ENCODE measurements around the gene USP32.
"Not testable (repeated sequence)": the region's sequence is repeated elsewhere in the genome, so short reads cannot be mapped to it uniquely, and the experiment has no call there.

DNA sequence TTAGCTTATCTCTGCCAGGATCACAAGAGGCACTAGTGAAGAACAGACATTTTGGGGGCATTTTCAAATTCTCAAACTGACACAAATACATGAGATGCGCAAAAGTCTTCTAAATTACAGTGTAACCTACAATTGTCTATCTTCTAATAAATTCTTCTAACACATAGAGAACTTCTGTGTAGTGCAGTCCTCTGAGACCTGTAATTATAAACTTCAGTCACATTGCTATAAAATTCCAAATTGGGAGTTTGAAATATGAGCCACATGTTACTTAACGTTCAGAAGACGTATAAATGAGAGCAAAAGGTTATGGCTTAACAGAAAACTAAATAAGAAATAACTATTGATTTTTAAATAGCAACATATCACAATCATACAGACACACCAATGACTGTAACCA is 12.5 kb downstream of the USP32 start:
- TF ChIP-seq, protein P1, sequence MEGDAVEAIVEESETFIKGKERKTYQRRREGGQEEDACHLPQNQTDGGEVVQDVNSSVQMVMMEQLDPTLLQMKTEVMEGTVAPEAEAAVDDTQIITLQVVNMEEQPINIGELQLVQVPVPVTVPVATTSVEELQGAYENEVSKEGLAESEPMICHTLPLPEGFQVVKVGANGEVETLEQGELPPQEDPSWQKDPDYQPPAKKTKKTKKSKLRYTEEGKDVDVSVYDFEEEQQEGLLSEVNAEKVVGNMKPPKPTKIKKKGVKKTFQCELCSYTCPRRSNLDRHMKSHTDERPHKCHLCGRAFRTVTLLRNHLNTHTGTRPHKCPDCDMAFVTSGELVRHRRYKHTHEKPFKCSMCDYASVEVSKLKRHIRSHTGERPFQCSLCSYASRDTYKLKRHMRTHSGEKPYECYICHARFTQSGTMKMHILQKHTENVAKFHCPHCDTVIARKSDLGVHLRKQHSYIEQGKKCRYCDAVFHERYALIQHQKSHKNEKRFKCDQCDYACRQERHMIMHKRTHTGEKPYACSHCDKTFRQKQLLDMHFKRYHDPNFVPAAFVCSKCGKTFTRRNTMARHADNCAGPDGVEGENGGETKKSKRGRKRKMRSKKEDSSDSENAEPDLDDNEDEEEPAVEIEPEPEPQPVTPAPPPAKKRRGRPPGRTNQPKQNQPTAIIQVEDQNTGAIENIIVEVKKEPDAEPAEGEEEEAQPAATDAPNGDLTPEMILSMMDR (conservative IDR thresholded peaks at IDR 0.05; ENCODE audit: low read length): not testable (repeated sequence)
- not testable (repeated sequence) for TF ChIP-seq EZH2phosphoT487 (IDR thresholded peaks at IDR 0.05; ENCODE audit: borderline replicate concordance)

Data from Loucy (cell line).